Measurements from ENCODE around the gene EIF4A3.
"Not testable (repeated sequence)": the region's sequence is repeated elsewhere in the genome, so short reads cannot be mapped to it uniquely, and the experiment has no call there.

EIF4A3 gene

GRCh38 chr17:80097844-80098691, 48.9 kb downstream of the EIF4A3 start:
- DNase-seq: no peak

GRCh38 chr17:80097127-80097621, 49.8 kb downstream of the EIF4A3 start:
- DNase-seq: no peak

DNA sequence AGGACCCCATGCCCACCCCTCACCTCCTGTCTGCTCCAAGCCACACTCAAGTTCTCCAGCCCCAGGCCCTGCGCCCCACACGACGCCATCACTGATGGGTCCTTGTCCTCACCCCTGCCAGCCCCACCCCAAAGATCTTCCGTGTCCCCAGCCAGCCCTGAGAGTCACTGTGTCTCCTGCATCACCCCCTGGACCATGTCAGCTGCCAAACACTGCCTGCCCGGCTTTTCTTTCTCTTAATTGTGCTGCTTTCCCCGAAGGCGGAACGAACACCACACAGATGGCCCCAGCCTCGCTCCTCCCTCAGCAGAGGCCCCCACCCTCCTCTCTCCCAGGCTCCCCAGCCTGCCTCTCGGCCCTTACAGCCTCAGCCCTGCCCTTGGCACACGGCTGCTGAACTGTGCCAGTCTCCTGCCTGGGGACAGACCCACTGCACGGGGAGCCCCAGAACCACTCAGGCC, 50.3 kb downstream of the EIF4A3 start:
- no peak for DNase-seq

- no peak for DNase-seq
These were observed 51.0 kb downstream of the EIF4A3 start for GRCh38 chr17:80095844-80096475.

DNA sequence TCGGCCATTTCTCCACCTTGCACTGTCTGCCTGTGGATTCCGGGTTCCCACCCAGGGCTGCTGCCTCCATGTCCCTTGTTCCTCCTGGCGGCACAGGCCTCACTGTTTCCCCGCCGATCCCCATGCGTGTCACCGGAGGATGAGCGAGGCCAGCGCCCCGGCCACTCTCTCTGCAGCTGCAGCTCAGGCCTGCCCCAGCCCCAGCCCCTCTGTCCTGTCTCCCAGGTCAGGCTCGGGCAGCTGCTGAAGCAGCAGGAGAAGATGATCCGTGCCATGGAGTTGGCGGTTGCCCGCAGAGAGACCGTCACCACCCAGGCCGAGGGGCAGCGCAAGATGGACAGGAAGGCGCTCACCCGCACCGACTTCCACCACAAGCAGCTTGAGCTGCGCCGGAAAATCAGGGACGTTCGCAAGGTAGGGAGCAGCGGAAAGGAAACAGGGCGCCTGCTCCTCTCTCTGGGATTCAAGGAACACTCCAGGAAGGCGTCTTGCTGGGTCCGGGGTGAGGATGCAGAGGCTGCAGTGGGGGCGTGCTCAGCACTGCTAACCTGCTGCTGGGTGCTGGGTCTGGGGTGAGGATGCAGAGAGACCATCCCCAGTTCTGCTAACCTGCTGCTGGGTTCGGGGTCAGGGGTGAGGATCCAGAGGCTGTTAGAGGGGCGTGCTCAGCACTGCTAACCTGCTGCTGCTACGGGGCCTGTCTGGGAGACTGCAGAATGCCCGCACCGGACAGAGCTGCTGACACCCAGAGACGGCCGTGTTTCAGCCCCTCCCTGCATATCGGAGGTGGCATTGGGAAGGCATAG, 51.7 kb downstream of the EIF4A3 start:
- DNase-seq: no peak

DNA sequence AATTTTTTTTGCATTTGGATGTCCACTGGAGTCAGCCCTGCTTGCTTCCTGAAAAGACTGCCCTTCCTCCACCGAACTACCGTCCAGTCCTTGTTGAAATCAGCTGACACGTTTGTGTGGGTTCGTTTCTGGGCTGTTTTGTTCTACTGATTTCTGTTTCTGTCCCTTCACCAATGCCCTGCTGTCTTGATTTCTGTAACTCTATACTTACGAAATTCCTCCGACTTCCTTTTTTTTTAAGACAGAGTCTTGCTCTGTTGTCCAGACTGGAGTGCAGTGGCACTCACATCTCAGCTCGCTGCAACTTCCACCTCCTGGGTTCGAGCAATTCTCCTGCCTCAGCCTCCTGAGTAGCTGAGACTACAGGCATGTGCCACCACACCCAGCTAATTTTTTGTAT, 54.0 kb downstream of the EIF4A3 start:
- DNase-seq: peak in 1 of 2 donors; percentile 54

DNA sequence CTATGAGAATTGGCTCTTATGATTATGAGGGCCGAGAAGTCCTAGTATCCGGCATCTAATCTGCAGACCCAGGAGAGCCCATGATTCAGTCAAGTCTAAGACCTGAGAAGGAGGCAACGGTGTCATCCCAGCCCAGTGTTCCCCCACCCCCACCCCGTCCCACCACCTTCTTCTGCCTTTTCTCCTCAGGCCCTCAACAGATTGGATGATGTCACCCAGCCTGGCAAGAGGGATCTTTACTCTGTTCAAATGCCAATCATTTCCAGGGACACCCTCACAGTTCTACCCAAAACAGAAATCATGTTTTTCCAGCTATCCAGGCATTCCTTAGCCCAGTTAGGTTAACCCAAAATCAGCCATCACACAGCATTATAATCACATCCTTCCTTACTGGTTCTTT, 55.6 kb downstream of the EIF4A3 start:
- no peak for DNase-seq

DNA sequence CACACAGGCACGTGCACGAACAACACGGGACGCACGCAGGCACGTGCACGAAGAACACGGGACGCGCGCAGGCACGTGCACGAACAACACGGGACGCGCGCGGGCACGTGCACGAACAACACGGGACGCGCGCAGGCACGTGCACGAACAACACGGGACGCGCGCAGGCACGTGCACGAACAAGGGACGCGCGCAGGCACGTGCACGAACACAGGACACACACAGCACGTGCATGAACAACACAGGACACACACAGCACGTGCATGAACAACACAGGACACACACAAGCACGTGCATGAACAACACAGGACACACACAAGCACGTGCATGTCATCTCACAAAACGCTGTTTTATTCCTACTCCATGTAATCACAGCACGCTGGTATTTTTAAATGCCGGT, 56.8 kb downstream of the EIF4A3 start:
- not testable (repeated sequence) for DNase-seq

- DNase-seq: no peak
These were observed 57.2 kb downstream of the EIF4A3 start for GRCh38 chr17:80089762-80090161.

- no peak for DNase-seq
These were observed 59.3 kb downstream of the EIF4A3 start for GRCh38 chr17:80087346-80088265.

DNA sequence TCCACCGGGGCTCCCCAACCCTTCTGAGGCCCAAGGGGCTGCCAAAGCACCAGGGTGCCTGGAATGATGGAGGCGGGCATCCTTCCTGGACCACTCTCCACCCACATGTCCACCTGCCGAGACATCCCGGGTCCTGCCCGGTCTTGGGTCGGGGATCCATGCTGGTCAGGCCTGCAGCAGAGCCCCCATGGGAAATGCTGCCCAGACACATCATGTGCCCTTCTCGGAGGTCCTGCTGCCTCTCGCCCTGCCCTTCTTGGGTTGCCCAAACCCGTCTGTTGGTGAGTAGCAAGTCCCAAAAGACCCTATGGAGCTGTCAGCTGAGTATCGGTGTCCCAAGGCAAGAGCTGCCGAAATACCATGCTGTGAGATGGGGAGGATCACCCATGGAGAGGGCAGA, 60.3 kb downstream of the EIF4A3 start:
- no peak for DNase-seq

- no peak for DNase-seq
These were observed 60.8 kb downstream of the EIF4A3 start for GRCh38 chr17:80086081-80086480.

DNA sequence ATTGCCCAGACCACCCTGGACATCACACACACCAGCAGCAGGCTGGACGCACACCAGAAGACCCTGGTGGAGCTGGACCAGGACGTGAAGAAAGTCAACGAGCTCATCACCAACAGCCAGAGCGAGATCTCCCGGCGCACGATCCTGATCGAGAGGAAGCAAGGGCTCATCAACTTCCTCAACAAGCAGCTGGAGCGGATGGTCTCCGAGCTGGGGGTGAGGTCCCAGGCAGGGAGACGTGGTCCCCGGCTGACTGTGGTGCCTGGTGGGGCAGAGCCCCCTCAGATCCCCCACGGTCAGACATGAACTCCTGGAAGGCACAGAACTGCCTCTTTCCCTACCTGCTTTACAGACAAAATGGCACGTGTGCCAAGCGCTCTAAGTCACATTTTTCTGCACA, 62.2 kb downstream of the EIF4A3 start:
- DNase-seq: no peak

Measured in CD4-positive, alpha-beta T cell treated with Interleukin-1 beta for 1 hour (primary cell).